ENCODE data around the gene OPN4.

OPN4 gene

DNA sequence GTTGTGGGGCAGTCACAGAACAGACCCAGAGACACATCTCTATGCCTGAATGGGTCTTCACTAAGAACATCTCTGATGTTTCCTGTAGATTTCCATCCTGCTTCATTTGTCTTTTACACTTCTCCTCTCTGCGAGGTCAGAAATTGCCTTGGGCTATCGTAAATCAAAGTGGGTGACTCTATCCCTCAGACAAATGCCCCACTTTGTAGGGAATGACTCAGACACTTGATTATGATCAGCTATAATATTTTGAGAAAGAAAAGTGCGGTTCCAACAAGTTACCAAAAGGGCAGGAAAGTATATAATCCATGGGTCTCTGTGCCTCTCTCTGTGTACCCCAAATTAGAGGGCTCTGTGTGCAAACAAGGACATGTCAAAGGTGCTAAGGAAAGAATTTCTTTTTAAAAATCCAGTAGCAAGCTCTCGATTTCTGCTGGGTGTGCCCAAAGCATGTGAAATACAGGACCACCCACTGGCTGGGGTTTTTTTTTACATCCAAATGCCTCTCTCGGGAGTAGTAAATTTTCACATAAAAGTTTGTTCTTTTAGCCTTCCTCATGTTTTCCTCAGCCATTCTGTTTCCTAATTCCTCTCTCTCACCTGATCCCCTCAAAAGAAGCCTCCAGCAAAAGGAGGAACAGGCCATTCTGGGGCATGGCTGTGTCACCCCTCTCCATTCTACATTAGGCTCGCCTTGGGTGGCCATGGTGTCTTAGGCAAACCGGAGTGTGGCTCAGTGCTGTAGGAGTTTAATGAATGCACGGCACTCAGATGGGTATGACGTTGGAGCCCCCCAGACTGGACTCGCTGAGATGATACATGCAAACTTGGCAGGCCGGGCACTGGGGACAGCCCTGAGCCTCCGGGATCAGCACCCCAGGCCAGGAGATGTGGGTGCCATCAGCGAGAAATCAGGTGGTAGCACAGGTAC, 6.3 kb upstream of the OPN4 start:
- DNase-seq = no peak

DNA sequence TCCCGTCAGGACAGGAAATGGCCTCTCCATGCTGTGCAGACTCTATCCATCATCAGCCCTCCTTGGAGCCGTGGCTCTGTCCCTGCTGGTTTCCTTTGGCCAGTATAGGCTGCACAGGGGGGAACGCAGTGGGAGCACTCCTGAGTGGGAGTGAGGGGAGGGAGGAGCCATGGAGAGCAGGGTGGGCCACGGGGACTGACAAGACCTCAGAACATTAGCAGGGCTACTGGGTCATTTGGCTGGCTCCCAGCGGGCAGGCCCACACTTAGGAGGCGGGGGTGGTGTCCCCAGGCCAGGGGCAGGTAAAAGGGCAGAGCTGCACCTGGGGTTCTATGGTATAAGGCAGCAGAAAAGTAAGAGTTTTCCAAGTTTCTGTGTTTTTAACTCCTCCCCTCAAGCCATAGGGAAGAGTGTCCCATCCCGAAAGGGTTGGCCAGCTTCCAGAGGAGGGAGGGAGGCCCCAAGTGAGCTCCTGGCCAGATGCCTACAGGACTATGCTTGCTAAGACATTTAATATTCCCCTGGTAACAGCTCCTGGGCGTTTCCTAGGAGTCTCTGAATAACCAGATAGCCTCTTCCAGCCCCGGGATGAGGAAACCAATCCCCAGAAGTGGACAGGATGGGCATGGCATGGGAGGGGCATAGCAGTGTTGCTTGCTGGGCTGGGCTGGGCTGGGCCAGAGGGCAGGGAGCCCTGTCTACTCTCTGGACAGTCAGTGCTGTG, 5.5 kb upstream of the OPN4 start:
- peak; percentile 38 for DNase-seq

DNA sequence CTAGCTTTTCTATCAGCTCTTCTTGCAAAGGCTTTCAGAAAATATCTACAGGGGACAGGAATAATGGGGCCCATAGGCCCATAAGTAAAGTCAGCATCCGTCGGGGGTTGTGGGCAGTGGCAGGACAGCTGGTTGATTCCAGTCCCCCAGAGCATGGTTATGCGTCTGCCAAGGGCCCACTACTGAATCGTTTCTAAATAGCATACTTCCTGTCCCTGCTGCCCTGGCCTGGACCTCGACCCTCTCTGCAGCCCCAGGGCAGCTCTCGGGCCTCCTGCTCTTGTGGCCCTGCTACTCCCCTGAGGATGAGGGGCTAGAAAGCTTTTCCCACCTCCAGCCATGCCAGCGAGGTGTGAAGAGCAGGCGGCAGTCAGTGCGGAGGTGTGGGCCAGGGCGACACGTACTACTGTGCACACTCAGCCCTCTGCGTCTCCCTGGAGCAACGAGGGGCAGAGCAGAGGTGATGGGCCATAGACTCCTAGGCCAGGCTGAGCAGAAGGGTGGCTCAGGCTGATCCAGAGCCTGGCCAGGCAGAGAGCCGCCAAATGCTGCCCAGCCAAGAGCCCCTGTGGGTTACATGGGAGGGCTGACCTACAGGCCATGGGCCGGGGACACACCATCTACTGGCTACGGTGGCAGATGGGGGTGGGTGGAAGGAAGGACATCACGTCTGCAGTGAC, 4.7 kb upstream of the OPN4 start:
- DNase-seq = peak; percentile 32

DNA sequence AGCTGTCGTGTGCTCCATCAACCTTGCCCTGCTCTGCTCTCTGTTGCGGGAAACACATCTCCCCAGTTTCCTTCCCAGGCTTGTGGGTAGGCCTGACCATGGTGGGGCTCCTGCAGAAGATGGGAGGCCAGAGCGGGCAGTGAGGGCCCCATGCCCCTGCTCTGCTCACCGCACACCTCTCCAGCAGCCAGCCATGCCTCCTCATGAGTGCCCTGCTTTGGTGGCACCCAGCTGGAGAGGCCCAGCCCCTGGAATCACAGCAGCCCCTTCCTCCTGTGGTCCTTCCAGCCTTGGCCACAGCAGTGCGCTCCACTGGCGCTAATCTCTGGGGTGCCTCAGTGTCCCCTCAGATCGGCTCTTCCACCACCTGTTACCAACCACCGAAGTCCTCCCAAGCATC, 4.2 kb upstream of the OPN4 start:
- DNase-seq = no peak

DNA sequence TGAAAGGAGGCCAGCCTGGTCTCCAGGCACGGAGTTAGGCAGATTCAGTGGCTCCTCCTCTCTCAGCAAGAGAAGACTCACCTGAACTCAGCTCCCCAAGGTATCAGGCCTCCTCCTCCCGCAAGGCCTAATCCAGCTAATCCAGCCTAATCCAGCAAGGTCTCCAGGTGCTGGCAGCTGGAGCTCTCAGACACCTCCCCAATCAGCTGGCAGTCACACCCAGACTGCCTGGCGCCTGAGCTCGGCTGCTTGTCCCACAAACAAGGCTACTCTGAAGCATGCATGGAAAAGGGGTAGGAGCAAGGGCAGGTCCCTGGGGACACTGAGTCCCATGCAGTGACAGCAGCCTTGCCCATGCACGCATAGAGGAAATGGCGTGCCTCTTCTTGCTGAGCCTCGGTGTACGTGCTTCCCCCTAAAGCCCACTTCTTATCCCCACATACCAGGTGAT, 3.3 kb upstream of the OPN4 start:
- DNase-seq = peak; percentile 50

DNA sequence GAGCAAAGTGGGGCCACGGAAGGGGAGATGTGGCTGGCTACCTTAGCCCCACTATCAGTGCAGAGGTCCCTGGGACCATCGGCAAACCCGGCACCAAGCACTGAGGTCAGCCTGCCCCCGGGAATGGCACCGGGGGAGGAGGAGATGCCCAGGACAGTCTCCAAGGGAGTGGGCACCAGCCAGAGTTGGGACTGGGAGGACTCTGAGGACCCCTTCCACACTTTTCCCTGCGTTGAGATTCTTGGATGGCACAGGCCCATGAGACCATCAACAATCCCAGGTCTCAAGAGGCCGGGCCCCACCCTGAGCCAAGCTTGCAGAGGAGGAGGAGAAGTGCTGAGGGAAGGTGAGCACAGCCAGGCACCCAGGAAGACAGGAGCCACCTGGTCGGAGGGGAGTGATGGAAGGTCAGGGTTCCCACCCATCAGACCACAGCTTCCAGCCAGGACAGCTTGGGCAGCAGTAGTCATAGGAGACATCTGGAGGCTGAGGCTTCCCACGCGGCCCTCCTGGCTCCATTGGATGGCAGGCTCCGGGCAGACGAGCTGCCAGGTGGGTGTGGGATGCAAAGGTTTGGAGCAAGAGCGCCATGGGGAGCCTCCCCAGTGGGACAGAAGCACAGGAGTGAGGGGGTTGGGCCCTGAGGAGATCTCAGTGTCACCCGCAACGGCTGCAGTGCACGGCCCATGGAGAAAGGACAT, 2.6 kb upstream of the OPN4 start:
- DNase-seq = peak; percentile 30

DNA sequence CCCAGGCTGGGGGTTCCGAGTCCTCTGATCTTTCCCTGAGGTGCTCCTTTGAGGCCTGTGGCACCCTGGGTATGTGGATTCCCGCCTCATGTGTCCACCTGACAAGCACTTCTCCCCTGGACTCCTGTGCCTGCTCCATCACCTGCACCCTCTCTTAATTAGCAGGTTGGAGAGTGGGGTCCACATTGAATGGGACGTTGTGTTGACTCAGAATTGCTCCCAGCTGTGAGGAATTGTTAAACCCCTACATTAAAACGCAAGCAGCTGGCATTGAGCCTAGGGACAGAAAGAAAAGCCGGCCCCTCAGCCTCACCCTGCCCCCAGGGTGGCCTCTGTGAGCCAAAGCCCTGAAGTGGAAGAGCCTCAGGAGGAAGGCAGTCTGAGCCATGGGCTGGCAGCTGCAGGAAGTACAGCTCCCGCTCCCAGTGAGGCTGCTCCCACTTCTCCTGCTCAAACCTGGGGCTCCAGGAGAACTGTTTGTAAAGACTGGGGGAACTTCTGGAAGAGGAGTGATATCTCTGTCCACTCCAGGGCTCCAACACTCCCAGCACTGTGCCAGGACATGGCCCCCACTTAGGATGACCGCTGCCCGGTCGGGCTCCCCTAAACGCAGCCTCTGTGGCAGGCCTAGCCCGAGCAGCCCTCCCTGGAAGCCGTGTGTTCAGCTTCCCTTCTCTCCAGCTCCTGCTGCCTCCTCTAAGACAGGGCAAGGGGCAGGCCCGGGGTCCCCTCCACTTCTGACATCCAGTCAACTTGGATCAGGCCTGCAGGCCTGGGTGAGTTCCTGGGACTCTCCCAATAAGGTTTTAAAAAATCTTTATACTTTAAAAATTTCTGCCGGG, 1.8 kb upstream of the OPN4 start:
- no peak for DNase-seq

DNA sequence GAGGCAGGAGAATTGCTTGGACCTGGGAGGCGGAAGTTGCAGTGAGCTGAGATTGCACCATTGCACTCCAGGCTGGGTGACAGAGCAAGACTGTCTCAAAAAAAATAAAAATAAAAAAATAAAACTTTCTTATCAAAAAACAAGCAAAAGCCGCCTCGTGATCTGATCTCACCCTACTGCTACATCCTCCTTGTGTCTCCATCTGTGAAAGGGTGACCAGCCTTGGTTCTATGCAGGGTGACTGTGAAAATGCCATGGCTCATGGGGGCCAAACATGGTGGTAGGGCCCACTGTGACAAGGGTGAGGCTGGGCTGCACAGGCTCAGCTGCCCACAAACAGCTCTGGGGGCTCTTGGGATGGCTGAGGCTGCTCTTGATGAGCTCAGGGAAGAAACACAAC, 968 bp upstream of the OPN4 start:
- DNase-seq = no peak

DNA sequence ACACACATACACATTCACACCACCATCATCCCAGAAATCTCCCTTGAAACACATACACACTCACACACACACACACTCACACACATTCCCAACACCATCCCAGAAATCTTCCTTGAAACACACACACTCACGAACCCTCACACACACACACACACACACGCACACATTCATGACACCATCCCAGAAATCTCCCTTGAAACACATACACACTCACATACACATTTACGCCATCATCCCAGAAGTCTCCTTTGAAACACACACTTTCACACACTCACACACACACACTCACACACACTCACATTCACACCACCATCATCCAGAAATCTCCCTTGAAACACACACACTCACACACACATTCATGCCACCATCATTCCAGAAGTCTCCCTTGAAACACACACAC, 360 bp upstream of the OPN4 start:
- DNase-seq = no peak

DNA sequence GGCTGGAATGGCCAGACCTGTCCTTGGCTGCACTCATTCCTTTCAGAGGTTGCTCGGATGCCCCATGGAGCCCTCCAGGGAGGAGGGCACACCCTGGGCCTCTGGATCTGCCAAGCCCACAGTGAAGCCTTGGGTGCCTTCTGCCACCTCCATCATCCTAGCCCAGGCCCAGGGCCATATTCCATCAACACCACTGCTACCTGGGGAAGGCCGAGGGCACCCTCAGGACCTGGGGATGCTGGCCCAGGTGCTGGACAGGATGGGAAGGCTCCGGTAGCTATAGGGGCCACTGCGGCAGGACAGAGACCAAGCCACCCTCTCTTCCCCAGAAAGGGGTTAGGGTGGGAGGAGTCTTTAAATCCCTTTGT, 810 bp downstream of the OPN4 start:
- DNase-seq = no peak

DNA sequence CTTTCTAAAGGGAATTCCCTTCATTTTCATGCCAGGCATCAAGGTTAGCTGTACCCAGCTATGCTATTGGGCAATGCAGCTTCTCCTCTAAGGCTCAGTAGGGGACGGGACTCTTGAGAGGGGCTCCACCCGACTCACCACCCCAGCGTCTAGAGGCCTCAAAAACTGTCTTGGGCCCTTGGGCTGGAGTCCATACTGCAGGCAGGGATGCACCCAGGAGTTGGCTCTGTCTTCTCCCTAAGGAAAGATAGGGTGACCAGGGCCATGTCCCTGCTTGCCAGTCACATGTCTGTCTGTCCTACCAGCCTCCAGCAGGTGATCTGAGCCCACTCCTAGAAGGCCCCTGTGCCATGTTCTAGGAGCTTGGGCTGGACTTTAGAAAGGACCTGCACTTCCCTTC, 1.2 kb downstream of the OPN4 start:
- no peak for DNase-seq

DNA sequence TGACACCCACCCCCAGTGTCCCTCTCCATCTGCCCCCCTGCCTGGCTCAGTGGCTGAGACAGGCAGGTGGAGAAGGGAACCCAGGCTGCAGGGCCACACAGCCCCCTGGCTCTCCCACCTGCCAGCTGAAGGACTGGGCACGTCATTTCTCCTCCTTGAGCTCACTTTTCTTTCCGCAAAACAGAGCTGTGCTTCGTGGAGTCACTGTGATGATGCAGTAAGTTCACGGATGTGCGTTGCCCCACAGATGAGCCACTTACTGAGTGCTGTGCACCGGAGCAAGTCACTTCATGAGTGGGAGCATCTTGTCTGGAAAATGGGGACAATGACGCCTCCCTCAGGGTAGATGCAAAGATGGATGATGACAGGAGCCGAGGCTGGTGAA, 2.7 kb downstream of the OPN4 start:
- no peak for DNase-seq

DNA sequence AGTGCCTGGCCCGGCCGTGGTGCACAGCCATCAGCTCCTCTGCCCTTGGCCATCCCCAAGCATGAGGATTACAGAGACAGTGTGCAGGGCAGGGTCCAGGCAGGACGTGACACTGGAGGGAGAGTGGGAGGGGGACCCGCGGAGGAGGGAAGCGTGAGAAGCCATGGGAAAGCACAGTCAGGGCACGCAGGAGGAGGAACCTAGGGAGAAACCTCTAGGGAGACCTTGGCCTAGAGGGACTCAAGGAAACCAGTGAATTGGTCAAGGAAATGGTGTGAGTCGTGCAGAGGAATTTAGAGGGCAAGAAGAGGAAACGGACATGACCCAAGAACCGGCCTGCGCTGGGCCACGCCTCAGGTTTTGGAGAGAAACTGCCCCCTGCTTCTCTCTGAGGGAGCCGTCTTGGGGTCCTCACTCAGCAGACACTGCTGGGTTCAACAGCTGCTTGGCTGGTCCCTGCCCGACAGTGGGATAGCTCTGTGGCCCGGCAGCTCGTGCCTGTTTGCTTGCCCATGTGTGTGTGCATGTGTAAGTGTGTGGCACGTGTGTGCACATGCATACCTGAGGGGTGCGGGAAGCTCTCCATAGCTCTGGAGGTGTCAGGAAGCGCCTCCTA, 3.2 kb downstream of the OPN4 start:
- no peak for DNase-seq

DNA sequence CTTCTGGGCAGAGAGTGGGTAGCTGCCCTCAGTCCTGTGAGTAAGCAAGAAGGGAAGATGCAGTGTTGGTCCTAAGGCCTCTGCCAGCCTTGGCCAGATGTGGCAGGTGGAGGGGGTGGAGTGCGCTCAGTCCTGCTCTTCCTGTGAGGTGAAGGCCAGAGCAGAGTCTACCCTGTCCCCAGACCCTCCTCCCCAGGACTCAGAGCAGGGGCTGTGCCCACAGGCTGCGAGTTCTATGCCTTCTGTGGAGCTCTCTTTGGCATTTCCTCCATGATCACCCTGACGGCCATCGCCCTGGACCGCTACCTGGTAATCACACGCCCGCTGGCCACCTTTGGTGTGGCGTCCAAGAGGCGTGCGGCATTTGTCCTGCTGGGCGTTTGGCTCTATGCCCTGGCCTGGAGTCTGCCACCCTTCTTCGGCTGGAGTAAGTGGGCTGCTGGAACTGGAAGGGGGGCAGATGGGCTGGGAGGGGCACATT, 4.0 kb downstream of the OPN4 start:
- no peak for DNase-seq

DNA sequence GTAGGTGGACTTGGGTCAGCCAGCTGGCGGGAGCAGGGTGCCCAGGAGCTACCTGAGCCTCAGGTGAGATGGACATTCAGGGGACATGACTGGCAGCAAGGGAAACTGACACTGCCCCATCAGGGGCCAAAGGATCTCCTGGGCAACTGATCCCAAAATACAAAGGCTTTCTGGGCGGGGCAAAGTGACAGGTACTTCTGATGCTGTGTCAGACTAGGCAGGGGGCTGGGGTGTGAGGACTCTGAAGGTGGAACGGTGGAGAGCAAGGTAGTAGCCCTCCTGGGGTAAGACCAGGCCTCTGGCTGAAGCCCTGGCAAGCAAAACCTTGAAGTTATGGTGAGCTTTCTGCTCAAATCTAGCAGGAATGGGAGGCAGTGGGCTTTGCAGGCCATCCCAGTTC, 4.4 kb downstream of the OPN4 start:
- DNase-seq = no peak

DNA sequence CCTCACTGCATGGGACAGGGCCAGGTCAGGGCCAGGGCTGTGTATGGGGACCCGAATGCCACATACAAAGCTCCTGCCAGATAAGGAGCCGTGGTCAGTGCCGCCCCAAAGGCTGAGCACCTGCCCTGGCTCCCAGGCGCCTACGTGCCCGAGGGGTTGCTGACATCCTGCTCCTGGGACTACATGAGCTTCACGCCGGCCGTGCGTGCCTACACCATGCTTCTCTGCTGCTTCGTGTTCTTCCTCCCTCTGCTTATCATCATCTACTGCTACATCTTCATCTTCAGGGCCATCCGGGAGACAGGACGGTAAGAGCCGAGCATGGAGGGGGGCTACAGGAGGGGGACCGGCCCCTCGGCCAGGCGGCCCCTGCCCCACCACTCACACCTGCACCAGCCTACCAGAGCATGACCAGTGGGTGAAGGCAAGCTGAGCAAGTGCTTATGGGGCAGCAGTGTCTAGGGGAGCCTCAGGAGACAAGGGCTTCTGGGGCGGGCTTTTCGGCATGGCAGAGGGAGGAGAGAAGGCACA, 4.9 kb downstream of the OPN4 start:
- DNase-seq = no peak

DNA sequence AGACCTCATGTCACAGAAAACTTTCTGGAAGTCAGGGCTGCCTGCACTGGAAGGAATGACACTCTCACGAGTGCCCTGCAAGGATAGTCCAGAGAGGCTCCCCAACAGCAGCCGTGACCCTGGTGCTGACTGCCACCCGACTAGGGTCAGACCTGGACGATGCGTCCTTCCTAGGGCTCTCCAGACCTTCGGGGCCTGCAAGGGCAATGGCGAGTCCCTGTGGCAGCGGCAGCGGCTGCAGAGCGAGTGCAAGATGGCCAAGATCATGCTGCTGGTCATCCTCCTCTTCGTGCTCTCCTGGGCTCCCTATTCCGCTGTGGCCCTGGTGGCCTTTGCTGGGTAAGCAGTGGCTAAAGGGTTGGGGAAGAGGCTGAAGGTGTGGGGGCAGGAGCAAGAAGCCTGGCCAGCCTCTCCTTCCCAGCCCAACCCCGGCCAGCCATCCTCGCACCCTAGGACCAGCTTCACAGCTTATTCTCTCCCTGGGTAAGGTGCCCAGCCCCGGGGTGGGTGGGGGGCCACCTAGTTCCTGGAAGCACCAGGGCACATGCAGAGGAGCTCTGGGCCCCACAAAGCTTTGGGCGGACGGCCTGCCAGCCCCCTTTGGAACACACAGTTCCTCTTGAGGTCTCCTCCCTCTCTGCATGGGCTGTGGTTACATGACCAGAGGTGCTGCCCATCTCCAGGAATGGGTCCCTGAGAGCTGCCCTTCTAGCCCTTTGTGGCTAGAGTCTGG, 5.5 kb downstream of the OPN4 start:
- no peak for DNase-seq

DNA sequence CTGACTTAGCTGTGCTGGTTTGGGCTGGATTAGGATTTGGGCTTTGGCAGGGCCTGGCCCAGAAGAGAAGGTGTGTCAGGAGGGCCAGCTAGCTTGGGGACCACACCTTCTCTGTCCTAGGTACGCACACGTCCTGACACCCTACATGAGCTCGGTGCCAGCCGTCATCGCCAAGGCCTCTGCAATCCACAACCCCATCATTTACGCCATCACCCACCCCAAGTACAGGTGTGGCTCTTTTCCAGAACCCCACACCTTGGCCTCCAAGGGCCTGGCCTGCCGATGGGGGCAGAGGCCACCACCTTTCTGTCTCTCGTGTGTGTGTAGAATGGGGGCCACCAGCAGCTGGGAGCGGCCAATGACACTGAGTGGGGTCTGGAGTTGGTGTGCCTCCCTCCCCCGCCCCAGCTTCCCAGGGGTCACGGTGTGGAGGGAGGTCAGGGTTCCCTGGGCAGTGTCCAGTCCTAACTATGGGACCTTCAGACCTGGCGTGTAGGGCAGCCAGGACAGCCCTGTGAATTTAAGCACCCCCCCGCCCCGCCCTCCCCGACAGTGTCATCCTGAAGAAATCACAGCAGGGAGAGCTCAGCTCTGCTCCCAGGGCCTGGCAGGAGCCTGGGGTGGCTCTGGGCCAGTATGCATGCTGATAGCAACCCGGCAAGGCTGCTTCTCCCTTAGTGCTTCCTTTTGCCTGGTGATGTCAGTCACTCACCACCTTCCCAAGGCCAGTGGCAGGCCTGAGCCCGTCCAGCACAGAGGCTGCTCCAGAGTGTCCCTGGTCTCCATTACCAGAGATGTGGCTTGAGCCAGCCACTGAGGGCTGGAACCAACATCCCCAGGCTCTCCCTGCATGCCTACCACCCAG, 7.0 kb downstream of the OPN4 start:
- DNase-seq = no peak

Data from activated CD8-positive, alpha-beta memory T cell treated with anti-CD3 and anti-CD28 coated beads for 24 hours (primary cell).